GM19452 (cell line): ENCODE measurements around the gene GIPC2.

ENCODE experiments used
- ATAC-seq: cut with Tn5 transposase; IDR thresholded peaks from one replicate; pipeline ENCODE4 v1.9.1; 2021; ENCODE audit not compliant: unreplicated experiment

Gene GIPC2

DNA sequence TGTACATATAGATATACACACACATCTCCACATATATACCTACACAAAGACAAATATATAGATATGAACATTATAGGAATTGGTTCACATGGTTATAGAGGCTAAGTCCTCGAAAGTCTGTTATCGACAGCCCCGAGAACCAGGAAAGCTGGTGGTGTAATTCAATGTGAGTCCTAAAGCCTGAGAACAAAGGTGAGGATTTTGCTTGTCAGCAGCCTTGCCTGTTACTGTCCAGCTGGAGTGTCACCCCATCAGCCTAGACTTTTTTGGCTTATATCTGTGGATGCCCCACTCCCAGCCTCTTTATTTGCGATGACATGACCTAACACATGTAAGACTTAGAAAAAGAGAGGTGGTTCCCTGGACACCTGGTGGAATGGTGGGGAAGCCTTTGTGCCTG is 97.0 kb downstream of the GIPC2 start:
- peak; percentile 6 for ATAC-seq

DNA sequence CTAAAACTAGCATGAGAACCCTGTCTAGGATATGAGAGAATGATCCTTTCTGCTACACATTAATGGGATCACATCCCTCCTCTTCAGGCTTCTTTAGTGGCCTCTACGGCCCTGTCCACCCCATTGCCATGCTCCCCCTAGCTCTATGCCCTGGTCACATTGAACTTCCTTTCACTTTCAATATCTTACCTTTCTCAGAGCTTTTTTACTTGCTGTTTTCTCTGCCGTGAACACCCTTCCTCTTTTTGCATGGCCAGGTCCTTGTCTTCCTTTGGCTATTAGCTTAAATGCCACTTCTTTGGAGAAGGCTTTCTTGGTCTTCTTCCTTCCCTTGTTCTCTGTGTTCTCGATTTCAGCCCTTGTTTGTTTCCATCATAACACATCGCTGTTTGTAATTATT is 97.4 kb downstream of the GIPC2 start:
- ATAC-seq: peak; percentile 77

DNA sequence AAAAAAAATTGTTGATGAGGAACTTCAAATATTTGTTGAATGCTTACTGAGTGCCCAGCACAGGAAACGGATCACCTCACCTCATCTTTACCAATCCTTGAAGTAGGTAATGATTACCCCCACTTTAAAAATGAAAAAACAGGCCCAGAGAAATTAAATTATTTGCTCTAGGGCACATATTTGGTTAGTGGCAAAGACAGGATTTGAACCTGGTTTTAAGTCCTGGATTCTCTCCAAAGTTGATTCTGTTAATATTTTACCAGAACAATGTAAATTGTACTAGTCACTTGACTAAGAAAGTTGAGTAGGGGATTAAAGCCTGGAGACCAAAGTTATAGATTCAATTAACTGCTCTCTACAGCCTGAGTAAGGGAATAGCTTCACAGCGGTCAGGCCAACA is 97.9 kb downstream of the GIPC2 start:
- peak; percentile 12 for ATAC-seq

DNA sequence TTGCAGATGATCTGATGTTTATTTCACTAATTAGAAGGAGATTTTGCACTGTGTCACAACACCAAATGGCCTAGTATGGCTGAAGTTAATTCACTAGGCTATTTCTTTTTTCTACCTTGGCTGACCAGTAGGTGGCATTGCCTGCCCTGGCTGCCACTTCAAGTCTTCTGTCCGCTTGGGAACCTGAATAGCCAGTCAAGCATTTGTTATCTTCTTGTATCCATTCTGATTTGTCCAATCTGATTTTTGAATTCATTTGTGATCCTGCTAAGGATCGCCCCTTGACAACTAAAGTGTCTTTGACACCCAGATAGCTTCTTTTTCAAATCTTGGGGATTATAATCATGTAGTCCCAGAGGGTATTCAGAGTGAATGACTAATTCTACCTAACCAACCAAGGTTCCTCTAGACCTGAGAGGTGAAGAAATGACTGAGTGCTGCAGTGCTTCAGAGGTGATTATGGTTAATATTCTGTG is 99.4 kb downstream of the GIPC2 start:
- peak; percentile 75 for ATAC-seq

DNA sequence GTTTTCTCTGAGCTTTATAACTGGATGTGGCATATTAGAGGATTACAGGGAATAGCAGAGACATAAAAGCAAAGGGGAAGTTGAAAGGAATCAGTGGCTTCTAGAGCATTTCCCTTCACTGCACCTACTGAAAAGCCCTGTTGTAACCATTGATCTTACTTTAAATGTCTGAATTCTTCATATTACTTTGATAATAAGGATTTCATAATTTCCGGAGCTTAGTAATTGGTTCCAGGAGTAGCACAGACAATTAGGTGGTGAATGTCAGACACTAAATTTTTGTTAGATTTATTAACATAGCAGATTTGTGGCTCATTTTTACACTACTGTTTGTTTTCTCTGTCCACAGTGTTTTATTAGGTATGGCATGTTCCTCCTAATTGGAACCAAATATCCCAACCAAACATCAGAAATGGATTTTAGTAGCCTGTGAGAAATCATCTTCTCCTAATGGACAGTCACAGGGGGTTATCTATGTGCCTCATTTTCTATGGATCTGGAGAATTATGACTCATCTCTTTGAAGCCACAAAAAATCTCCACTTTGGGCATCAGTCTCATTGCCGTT is 100.5 kb downstream of the GIPC2 start:
- no peak for ATAC-seq

DNA sequence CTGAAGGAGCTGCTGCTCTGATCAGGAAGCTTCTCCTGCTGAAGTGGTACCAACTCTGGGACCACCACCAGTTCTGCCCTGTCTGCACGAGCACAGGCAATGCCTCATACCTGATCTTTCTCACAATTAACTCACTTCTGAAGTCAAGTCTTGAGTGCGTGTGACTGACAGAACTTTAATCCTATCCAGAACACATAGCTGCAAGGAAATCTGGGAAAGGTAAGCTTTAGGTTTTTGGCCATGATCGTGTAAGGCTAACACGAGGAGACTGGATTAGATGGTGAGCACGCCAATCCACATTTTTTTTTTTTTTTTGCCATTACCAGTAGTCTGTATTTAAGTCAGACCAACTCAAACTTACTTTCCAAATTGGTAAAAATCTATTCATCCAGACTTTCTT is 101.3 kb downstream of the GIPC2 start:
- no peak for ATAC-seq

DNA sequence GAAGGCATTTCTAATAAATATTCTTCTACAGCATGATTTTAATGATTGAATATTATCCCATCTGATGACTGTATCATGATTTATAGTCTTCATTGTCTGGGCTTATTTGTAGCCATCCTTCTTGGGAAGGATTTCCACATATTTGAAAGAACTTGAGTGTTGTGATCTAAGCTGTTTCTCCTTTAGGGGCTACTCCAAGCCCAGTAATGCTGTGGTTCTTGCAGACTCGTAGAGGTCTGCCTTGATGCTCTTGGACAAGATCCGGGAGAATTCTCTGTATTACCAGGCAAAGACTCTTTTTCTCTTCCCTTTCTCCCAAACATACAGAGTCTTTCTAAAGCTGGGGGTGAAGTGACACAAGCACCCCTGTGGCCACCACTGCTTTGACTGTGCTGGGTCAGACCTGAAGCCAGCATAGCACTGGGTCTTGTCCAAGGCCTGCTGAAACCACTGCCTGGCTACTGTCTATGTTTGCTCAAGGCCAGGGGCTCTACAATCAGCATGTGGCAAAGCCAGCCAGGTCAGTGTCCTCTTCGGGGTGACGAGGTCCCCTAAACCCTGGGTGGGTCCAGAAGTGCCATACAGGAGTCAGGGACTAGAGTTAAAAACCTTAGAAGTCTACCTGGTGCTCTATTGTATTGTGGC is 107.4 kb downstream of the GIPC2 start:
- ATAC-seq: no peak

DNA sequence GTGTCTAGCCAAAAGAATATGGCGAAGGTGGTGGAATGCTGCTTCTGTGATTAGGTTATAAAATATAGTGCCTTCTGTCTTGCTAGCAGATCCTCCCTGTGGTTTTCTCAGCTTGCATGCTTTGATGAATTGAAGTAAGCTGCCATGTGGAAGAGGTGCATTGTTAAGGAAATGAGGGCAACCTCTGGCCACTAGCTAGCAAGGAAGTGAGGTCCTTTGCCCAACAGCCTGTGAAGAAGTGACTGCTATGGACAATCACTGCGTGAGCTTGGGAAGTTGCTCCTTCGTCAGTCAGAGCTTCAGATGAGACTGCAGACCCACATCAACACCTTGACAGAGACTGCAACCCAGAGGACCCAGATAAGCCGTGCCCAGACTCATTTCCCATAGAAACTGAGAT is 109.4 kb downstream of the GIPC2 start:
- no peak for ATAC-seq

DNA sequence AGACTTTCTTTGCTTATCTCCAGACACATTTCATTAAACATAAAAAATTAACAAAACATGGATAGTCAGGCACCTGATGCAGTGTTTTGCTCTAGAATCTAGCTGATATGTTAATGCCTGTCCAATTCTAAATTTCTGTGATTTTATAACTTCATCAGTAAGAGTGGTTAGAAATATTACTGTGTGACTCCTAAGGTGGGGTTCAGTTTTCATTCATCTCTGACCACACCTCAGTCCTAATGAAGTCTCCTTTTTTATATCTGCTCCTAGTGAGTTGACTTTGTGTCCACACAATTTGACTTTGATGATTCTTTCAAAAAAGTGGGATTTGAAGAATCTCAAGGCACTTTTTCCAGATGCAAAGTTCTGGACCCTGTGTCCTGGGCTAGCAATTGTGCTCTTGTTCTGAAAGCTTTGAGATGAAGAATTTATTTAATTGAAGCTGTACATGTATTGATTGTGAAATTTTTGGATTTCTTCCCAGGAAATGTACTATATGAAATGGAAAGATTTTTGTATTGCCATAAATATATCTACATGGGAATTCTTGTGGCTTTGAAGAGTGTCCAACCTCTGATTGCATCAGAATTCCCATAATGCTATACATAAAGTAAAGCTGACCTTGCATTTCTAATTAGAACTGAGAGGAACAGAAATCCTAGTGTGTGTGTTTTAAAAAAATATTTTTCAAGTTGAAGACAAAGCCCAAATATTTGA is 111.2 kb downstream of the GIPC2 start:
- no peak for ATAC-seq

DNA sequence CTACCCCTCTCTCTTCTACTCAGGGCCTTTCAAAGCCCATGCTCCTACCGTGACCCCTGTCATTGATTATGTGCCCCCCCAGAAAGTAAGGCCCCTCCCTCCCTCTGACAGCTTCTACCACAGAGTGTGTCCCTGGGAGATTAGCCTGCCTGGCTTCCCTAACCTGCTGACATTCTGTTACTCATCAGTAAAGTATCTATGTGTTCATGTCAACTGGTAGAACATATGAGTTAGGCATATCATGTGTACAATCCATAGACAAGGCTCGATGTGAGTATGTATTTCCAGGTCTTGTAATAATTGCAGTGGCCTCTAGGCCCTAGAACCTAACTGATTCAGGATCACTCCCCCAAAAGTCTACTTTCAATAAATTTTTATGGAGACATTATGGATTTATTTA is 120.0 kb downstream of the GIPC2 start:
- no peak for ATAC-seq

DNA sequence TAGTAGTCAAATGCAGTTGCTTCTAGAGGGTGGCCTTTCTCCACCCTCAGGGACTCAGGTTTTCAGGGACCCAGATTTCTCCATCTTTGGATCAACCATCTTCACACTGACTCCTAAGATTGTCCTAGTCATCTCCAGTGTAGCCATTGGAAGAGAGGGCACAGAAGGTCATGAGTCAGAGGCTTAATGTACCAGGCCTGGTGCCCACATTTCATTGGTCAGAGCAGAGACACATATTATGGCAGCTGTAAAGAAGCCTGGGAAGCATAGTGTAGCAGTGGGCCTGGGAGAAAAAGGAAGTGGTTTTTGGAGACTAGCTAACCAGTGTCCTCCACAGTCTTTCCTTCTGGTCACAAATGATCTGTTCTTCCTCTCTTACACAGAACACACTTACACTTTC is 122.5 kb downstream of the GIPC2 start:
- no peak for ATAC-seq

DNA sequence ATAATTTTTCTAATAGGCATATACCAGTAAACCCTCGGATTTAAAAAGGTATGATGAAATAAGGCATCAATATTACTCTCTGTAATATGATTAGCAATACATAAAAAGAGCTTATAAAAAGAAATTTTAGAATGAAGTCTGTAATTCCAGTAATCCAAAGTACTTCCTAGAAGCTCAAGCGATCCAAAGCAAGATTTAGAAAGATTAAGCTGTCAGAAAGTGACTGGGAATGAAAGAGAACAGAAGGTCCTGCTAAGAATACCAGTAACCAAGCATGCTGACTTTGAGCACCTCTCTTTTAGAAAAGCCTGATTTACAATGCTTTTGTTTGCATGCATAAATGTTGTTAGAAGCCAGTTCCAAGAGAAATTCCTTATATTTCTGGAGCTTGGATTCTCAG is 125.1 kb downstream of the GIPC2 start:
- ATAC-seq: no peak

DNA sequence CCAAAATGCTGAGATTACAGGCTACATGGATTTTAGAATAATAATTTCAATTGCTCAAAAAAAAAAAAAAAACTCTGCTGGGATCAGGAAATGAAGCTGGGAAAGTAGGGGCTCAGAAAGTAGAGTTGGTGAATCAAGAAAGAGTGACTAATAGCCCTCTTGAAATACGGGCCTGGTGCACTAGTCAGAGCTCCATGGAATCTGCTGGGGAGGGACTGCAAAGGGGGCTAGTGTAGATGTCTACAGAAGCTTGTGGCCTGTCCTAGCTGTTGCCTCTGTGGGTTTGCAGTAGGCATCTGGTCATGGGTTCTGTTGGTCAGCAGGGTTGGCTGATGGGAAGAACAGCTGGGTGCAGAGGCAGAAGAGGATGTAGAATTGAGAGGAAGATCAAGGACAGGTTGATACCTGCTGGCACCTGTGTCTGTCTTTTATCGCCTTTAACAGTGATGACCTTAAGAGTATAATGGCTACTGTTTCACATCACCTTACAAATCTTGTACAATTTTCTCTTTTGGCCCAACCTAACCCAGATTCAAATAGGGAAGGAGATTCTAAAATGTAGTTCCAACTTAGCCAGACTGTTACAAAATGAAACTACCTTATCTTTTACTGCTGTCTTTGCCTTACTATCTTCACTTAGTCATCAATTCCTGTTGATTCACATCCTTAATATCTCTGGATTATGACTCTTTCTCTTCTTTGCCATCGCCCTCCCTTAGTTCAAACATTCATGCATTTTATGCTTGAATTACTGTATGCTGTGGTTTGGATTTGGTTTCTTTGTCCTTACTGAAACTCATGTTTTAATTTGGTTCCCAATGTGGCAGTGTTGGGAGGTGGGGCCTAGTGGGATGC is 126.2 kb downstream of the GIPC2 start:
- no peak for ATAC-seq

DNA sequence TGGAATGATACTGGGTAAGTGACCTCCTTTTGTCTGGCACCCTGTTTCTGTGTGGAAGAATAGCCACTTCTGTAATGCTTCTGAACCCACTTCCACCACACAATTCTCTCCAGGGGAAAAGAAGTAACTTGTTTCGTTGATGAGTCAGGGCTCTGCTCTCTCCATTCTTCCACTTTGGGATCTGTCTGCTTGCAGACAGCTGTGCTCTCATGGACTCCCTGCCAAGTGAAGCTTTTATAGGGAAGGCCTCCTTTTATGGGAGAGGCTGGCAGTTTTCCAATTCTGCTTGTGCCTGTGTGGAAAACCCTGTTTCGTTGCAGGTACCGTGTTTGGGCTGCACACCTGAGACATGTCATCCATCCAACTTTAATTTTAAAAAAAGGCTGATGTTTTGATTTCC is 130.7 kb downstream of the GIPC2 start:
- ATAC-seq: no peak

DNA sequence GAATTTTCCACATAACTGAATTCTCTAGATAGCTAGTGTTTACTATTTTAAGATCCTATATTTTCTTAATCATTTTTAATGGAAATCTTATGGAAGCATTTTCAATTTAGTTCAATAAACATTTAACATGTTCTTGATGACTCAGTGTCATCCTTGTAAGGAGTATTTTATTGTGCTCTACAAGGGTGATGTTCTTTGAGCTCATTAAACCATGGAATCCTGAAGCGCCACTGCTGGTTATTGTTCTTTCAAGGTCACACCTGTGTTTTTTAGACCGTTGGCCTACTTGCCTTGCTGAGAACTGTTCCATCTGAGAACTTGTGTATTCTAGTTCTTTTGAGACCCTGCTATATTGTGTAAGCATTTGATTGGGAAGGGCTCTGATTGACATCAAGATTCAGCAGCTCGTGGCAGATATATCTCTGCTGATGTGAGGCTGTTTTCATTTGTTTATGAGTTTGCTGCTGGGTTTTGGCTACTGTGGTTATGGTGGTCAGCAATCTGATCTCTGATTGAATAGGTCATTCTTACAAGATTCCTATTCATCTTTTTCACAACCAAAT is 132.0 kb downstream of the GIPC2 start:
- no peak for ATAC-seq

DNA sequence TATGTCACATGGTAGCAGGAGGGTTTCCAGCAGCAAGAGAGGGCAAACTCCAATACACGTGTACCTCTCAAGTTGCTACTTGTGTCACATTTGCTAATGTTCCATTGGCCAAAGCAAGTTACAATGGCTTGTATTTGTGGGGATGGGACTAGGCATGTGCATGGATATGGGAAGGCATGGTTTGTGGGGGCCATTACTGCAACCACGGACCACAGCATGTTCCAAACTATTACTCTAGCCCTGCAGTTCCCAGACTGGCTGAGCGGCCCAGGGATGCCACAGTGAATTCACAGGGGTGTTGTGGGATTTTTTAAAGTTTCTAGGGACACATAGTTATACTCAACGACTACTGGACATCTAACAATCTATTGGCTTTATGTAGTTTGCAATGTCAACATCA is 133.1 kb downstream of the GIPC2 start:
- no peak for ATAC-seq

DNA sequence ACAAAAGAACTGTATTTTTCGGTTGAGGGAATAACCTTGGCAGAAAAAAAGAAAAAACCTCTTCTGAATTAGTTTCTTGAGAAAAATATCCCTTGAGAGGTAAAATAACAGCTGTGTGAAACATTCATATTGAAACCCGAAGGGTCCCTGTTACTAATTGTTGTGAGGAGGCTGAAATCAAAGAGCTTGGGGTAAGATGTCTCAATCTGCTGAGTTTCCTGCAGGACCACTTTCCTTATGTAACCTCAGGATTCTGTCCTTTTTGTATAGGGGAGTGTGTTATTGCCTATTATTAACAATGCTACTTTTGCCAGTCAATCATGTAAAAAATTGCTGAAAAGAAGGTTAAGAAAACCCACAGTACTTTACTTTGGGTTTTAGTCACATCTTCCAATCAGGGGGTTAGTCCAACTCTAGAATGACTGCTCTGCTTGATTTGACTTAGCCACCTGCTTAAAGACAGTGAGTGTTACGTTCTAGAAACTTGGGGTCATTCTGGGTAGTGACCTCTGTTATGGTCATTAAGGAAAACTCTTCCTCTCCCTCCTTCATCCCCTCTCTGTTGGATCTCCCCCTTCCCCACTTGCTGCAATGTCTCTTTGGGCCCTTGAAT is 138.8 kb downstream of the GIPC2 start:
- ATAC-seq: peak; percentile 60
